ENCODE results near the gene IBSP.

Gene IBSP, protein sequence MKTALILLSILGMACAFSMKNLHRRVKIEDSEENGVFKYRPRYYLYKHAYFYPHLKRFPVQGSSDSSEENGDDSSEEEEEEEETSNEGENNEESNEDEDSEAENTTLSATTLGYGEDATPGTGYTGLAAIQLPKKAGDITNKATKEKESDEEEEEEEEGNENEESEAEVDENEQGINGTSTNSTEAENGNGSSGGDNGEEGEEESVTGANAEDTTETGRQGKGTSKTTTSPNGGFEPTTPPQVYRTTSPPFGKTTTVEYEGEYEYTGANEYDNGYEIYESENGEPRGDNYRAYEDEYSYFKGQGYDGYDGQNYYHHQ

GRCh38 chr4:87799301-87800113 lies at the start of gene IBSP:
Gene IBSP (plus strand): TSS chr4:87799554. CDS start chr4:87802362, 2,808 bp downstream.
- no peak for DNase-seq

GRCh38 chr4:87749883-87750282 lies 49.5 kb upstream of the IBSP start:
- no peak for DNase-seq

DNA sequence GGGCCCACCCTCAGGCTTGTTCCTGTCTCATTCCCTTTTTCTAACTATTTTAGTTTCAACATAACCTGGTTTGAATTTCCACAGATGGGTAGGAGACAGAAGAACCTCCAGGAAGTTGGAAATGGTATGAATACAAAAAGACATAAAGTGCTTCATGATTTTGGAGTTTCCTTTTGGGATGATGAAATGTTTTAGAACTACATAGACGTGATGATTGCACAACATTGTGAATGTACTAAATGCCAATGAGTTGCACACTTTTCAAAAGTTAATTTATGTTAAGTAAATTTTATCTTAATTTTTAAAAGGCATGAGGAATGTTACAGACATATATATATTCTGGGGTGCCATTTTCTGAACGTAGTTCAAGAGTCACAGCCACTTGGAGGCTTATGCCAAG lies 41.1 kb upstream of the IBSP start:
- no peak for DNase-seq

- no peak for DNase-seq
Measured at GRCh38 chr4:87762311-87762710, 37.0 kb upstream of the IBSP start.

GRCh38 chr4:87781569-87781968 lies 17.8 kb upstream of the IBSP start:
- no peak for DNase-seq

- no peak for DNase-seq
Measured at GRCh38 chr4:87783781-87784180, 15.6 kb upstream of the IBSP start.

GRCh38 chr4:87785731-87786509 lies 13.4 kb upstream of the IBSP start:
- no peak for DNase-seq

- DNase-seq = no peak
Measured at GRCh38 chr4:87802858-87803257, 3.5 kb downstream of the IBSP start.

DNA sequence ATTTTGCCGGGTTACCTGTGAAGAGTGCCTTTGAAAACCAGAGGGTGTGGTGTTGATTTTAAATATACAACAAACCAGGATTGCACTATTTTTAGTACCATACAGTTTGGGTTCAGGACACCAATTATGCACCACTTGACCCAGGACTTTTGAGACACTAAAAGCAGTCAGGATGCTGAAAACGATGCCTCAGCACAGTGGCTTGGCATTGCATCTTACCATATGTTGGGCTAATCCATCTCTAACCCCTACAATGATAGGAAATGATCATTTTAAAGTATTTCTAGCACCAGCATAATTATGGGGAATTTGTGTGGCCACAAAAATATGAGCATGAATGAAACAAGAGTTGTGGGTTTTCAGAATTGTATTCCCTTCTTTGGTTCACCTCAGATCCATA lies 4.1 kb downstream of the IBSP start:
- no peak for DNase-seq

DNA sequence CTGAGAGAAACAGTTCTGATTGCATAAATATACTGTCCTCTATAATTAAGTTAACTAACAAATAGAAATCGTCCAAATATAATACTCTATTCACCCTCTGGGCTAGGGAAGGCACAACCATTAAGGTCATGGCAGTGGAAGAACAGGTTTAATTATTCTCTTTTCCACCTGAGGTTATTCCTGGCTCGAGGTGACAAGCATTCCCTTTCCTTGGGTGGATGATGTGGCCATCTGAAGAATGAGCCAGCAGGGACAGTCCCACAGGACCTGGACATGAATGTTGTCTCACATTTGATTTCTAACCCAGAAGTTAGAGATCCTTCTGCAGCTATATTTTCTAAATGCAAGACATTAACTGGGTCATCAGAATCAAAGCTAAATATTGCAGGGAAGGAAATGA lies 5.5 kb downstream of the IBSP start:
- DNase-seq = no peak

DNA sequence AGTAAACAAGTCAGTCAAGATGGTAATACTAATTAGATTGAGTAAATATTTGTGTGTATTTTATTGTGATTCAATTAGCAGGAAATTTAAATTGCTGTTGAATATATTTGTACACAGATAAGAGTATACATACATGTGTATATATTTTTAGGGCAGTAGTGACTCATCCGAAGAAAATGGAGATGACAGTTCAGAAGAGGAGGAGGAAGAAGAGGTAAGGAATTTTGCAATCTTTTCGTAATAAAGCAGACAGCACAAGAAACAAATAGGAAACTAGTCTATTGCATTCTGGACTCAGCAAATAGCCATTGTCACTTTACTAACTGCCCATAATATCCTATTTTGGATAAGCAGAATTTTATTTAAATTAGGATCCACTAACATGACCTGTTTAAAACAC lies 6.6 kb downstream of the IBSP start:
- DNase-seq = no peak

DNA sequence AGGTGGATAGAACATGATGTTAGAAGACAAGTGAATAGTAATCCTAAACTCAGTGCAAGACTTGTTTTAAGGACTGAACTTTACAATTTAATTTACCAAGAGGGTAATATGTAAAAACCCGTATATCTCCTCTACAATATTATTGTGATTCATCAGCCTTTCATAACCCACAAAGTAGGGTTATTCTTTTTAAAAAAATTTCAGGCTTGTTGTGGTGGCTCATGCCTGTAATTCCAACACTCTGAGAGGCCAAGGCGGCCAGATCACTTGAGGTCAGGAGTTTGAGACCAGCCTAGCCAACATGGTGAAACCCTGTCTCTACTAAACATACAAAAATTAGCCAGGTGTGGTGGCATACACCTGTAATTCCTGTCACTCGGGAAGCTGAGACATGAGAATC lies 7.2 kb downstream of the IBSP start:
- no peak for DNase-seq

- no peak for DNase-seq
Measured at GRCh38 chr4:87807402-87807801, 8.0 kb downstream of the IBSP start.

DNA sequence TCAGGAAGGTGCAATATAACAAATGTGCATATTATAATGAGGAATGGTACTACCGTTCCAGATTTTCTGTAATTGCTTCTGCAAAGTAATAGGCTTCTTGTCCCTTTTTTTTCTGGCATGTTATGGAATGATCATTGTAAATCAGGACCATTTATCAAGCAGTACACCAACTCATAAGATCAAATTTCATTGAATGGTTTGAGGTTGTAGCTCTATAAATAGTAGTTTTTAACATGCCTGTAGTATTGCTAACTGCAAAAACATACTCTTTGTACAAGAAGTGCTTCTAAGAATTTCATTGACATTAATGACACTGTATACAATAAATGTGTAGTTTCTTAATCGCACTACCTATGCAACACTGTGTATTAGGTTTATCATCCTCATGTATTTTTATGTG lies 12.6 kb downstream of the IBSP start:
- no peak for DNase-seq

GRCh38 chr4:87819281-87819919 lies 20.0 kb downstream of the IBSP start:
- DNase-seq = no peak

- DNase-seq = peak; percentile 51
Measured at GRCh38 chr4:87823200-87823599, 23.8 kb downstream of the IBSP start.

- DNase-seq = peak; percentile 16
Measured at GRCh38 chr4:87823724-87824123, 24.4 kb downstream of the IBSP start.

DNA sequence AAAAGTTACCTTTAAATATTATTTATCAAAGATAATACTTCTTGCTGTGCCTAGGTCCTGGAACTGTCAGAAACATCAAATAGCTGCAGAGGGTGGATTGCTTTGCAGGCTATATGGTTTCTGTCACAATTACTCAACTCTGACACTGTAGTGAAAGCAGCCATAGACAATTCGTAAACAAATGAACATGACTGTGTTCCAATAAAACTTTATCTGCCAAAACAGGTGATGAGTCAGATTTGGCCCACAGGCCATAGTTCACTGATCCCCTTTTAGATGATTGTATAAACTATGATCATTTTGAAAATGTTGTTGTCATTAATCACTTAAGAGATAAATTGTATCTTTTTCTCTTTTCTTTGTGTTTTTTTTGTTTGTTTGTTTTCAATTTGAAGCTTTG lies 25.0 kb downstream of the IBSP start:
- no peak for DNase-seq

- DNase-seq = no peak
Measured at GRCh38 chr4:87832669-87833068, 33.3 kb downstream of the IBSP start, which contains the start of gene MEPE. Gene MEPE (plus strand): TSS chr4:87832969. CDS start chr4:87834715, 1,746 bp downstream.

- no peak for DNase-seq
Measured at GRCh38 chr4:87834401-87834800, 35.0 kb downstream of the IBSP start.

- no peak for DNase-seq
Measured at GRCh38 chr4:87835197-87835596, 35.8 kb downstream of the IBSP start.

DNA sequence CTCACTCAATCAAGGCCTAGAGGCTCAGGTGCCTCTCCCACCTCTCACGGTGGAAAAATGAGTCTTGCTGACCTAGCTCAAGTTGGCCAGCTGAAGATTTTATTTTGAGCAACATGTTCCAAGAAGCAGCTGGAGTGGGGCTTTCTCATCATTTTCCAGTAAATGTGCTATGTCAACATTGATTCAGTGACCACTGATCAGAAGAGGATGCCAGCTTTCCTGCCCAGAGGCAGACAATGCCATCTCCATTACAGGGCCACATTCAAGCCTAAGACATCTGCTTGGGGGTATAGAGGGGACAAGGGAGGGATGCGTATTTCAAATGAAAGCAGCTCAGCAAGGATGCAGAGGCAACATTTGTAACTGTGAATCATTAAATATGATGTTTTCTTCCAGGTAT lies 36.4 kb downstream of the IBSP start:
- DNase-seq = no peak

DNA sequence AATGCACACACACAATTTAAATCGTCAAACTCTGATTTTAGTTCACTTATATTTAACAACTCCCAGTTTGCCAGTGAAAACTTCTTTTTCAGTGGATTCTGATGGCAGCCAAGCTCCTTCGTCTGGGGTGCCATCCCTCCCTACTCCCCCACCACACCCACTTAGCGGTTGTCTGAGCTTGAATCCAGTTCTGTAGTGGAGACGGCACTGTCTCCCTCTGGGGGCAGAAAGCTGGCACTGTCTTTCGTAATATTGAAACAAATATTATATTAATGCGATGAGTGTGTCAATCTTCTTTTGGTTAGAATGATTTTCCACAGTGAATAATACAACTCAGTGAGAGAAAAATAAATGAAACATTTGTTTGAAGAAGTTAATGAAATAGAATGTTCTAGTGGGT lies 38.9 kb downstream of the IBSP start:
- DNase-seq = peak; percentile 14

Measured in DMS53 (cell line).